Activated CD8-positive, alpha-beta memory T cell treated with anti-CD3 and anti-CD28 coated beads for 4 hours (primary cell): Measurements from ENCODE around the gene FAAP20.

Experiments
- DNase-seq, 2 donors: peaks; one replicate each; pipeline ENCODE4 v3.0.0-alpha.2; 2020; ENCODE audit warnings: low read depth in 2 of 2

FAAP20 gene

DNA sequence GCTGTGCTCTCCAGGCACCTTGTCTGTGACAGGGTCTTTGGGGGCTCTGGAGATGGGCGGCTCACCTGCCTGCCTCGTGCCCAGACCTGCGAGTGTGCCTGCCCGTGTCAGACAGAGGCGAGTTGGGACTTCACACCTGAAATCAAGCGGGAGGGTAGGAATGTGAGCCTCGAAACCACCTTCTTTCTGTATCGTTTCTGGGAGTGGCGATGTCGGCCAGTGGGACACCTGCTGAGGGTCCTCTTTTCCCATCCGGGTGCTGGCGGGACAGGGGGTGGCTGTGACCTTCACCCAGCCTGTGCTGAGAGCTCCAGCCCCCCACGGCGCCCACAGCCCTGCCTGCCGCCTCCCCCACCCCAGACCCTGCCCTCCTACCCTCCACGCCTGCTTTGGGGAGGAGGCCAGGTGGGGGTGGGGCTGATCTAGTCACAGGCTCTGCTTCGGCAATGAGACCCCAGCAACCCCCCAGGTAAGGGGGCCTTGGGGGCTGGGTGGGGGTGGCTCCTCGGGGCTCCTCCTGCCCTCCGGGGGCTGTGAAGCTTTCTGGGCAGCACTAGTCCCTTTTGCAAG is 15.6 kb upstream of the FAAP20 start:
- DNase-seq, result no peak

DNA sequence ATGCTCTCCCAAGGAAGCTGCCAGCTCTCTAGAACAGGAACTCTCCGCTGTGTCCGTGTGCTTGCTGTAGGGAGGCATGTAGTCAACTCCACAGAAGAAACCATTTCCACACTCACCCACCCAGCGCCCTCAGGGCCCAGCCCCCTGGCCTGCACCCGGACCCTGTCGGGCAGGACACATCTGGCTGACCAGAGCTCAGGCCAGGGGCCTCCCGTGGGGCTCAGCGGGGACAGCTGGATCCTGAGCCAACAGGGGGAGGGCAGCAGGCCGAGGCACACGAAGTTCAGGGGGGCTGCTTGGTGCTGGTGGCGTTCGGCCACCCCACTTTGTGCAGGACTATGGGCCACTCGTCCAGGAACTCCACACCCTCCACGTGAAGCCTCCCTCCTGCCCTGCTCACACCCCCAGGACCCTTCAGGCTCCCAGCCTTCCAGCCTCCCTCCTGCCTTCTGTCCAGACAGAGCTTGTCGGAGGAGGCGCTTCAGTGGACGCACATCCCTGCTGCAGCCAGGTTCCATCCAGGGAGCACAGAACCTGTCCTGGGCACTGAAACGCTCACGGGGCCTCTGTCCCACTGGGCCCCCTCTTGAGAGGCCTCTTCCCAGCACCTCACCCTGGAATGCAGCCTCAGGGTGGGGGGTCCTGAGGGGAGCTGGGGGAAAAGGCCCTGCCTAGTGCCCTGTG is 15.0 kb upstream of the FAAP20 start:
- no peak for DNase-seq

DNA sequence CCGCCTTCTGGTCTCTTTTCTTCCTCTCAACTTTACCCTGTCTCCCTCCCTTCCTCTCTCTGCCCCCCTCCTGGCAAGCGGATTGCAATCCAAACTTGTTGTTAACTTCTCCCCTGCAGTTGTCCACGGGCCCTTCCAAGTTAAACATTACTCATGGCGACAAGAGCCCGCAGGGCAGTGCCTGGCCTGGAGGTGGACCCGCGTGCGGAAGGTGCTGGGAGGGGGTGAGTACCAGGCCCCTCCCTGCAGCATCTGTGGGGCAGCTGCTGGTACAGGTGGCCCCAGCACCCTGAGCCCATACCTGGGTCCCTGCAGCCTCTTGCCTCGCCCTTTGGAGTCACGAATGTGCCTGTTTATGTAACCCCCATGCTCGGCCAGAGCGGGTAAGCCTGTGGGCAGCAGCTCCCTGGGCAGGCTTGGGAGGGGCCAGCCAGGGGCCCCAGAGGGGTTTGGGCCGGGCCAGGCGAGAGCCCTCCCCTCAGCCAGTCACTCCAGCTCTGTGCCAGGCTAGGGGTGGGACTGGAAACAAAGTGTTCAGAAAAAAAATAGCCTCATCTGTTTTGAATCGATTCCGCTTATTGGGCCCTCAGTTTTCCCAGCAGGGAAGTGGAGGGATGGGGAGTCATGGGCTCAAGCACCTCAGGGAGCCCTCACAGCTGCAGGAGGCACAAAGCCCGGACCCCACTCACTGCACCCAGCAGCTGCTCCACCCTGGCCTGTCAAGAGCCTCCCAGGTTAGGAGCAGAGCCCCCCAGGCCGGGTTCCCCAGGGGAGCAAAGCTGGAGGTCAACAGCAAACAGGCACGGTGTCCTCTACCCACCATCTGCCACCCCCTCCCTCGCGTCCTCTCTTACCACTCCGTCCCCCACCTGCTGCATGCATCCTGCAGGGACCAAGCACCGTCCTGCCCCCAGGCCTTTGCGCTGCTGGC is 14.0 kb upstream of the FAAP20 start:
- DNase-seq, result no peak

DNA sequence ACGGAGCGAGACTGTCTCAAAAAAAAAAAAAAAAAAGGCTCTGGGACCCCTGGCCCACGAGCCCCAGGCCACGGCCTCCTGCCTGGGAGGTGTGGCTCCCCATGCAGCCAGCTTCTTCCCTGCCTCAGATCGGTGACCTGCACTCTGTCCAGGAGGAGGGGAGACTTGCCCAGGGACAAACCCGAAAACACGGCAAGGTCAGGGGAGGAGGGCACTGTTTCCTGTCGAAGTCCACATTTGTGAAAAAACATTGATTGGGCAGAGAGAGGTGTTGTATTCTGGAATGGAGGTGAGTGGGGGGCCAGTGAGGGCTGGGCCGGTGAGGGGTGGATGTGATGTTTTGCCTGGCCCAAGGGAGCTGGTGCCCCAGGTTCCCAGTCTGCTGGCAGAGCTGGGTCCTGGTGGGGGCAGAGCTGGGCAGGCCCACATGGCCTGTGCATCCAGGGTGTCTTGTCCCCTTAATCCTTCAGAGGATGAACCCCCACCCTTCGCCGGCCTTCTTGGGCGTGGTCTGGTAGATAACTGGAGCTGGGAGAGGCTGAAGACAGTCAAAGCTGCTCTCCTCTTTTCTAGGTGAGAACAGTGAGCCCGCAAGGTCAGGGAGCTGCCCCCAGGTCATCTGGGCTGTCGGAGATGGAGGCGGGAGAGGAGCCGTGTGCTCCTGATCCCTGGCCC is 12.4 kb upstream of the FAAP20 start:
- no peak for DNase-seq

DNA sequence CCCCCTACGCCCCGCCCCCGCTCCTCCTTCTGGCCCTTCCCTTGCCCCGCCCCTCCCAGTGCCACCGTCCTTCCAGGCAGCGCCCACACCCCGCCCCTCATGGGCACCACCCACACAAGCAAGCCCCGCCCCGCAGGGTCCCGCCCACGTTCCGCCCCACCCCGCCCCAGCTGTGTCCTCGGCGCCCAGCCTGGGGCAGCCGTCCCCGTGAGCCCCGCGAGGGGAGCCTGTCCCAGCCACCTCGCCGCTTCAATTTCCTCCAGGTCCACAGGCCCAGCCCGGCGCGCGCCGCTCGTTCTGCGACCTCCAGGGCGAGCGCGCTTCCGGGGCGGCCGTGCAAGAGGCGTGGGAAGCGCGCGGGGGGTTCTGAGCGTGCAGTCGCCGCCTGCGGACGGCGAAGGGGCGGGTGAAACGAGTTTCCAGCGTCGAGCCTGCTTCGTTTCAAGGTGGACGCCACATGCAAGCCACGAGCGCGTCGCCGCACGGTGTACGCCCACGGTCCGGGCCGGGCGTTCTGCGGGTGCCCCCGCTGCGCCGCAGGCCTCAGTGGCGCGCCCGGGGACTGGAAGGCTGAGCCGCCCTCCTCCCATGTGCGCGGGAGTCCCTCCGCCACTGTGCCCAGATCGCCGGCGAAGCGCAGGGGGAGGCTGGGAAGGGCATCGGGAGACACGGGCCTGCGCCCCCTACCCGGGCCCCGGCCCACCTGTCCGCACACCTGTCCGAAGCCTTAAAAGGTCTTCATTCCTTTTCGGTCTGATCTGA is 10.8 kb upstream of the FAAP20 start:
- peak; percentile 86 to 92 for DNase-seq

DNA sequence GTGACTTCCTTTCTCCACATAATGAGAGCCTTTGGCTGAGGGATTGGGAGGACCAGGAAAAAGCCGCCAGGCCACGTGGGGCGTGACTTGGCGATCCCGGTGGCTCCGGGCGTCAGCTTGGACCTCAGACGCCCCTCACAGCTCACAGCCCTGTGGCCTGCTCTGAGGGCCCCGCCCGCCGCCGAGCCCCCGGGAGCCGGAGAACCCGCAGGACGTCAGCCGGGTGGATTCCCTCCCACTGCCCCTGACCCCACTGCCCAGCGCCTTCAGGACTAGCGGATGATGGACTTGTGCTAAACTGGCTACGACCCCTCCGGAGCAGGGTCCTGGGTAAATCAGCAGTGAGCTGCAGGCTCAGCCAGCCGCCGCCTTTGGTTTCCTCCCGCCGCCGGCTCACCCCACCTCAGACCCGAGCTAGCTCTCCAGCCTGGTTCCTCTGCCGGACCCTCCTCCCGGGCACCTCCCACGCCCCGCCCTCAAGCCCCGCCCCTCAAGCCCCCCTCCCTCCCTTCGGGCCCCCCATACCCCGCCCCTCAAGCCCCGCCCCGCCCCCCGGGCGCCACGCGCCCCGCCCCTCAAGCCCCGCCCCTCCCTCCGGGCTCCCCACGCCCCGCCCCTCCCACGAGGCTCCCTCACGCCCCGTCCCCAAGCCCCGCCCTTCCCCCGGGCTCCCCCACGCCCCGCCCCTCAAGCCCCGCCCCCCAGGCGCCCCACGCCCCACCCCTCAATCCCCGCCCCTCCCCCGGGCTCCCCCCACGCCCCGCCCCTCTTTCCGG is 10.0 kb upstream of the FAAP20 start:
- no peak for DNase-seq

DNA sequence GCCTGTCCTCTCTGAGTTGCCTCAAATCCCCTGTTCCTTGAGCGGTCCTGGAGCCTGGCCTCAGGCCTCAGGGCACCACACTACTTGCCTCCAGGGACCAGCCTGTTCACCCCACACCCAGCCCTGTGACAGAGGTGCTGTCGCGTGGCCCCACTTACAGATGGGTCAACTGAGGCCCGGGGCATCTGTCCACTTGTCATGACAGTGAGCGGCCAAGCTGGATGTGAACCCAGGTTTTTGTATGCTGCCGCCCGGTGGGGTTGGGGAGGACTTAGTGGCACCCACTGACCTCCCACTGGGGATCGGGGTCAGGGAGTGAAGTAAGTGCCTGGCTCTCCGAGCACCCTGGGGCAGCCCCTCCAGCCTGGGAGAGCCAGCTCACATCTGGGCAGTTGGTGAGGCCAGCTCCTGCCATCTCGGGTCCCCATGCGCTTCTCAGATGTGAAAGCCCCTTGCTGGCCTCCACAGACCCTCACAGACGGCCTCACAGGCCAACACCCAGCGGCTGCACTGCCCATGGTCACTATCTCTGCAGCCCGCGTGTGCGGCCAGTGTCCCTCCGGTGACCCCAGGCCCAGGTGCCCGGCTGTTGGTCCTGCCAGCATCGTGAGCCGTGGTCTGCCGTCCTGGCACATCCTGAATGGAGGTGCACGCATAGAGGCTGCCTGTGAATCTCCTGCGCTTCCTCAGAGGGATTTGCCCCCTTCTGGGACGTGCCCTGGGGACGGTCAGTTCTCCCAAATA is 9.3 kb upstream of the FAAP20 start:
- DNase-seq, result no peak

DNA sequence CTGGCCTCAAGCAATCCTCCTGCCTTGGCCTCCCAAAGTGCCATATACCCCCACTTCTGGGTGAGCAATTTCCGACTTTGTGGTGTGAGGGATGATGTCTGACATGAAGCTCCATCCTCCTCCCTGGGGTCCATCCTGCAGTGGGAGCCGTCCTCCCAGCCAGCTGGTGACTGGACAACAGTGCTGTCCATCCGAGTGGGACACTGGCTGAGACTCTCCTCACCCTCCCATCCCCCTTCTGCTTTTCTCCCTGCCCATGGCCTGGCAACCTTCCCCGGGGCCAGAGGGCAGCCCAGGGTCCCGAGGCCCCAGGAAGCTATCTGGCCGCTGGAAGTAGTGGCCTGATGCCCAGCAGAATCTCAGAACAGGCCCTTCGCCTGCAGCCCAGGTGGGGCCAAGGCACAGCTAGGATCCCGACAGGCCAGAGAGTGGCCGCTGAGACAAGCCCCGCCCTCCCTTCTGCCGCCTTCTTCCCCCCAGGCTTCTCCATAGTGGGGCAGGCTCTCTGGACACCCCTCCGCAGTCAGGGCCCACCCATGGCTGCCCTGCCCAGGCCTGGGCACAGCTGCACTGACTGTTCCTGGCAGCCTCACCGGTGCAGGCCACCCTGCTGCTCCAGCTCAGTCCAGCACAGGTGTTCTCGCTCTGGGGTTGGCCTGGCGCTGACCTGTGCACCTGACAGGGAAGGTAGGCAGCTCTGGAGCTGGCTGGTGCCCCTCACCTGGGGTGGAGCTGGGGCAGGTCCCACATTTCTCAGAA is 8.4 kb upstream of the FAAP20 start:
- no peak for DNase-seq

DNA sequence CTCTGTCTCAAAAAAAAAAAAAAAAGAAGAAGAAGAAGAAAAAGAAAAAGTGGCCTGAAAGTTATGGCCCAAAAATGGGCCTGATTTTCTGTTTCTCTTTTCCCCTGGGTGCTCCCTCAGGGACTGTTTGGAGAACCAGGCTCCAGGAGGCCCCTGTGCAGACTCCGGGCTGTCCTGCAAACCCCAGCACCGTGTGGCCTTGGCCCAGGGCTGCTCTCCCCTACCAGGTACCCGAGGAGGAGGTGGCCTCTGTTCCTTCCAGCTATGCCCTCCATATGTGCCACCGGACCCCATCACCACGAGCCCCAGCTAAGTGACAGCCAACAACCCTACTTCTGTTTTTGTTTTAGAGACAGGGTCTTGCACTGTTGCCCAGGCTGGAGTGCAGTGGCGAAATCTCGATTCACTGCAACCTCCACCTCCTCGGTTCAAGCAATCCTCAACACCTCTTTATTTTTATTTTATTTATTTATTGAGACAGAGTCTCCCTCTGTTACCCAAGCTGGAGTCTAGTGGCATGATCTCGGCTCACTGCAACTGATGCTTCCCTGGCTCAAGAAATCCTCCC is 7.5 kb upstream of the FAAP20 start:
- DNase-seq, result no peak

DNA sequence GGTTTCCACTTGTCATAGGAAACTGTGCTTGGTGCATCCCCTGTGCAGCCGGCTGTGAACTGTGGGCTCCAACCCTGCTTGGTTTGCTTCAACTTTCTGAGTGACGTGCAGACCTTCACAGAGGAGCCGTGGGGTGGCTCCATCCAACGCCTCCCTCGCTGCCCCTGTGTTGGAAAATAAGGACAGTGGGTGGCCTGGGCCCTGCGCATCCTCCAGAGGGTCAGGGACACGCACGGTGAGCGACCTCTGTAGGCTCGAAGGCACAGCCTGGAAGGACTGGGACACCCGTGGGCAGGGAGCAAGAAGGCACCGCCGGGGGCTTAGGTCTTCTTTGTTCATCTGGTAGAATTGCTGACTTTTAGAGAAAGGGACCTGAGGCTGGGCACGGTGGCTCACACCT is 6.5 kb upstream of the FAAP20 start:
- no peak for DNase-seq

DNA sequence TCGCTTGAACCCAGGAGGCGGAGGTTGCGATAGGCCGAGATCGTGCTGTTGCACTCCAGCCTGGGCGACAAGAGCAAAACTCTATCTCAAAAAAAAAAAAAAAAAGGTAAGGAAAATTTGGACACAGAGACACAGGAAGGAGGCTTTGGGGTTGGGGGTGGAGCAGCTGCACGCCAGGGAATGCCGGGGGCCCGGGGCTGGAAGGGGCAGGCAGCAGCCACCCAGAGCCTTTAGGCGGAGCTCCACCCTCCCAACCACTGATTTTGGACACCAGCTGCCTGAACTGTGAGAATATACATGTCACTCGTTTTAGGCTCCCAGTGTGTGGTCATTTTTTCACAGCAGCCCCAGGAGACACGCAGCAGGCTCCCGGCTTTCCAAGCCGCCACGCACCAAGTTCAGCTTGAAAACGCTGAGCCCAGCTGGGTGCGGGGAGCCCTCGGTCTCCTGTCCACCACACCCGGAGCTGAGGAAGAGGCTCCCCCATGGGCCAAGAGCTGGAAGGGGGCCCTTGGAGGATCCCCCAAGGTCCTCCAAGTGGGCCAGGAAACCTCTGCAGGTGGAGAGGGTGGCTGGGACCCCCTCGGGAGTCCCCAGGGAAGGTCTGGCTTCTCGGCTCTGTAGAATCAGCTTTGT is 5.9 kb upstream of the FAAP20 start:
- DNase-seq, result no peak

DNA sequence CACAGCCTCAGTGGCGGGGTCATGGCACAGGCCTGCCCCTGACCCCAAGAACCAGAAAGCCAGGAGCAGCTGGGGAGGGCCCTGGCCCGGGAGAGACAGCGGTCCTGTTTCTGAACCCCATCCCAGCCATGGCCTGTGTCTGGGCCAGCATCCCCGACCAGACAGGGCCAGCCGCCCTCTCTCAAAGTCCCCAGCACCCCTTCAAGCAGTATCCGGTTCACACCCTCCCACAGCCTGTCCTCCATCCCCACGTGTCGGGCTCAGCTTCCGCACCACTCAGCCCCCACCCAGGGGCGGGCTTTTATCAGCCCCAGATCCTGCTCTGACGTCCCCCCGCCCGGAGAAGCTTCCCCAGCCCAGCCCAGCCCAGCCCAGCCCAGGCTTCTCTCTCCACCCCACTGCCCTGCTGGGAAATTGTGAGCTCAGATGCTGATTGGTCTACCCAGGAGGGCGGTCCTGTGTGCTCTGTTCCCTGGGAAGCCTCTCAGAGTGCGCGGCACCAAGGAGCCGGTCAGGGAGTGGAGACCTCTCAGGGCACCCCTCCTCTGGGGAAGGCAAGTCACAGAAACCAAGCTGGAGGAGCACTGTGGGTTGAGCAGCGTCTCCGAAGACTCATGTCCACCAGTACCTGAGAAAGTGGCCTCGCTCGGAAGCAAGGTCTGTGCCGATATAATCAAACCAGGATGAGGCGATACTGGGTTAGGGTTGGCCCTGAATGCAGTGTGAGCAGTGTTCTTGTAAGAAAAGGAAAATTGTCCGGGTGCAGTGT is 4.7 kb upstream of the FAAP20 start:
- peak; percentile 59 to 68 for DNase-seq

DNA sequence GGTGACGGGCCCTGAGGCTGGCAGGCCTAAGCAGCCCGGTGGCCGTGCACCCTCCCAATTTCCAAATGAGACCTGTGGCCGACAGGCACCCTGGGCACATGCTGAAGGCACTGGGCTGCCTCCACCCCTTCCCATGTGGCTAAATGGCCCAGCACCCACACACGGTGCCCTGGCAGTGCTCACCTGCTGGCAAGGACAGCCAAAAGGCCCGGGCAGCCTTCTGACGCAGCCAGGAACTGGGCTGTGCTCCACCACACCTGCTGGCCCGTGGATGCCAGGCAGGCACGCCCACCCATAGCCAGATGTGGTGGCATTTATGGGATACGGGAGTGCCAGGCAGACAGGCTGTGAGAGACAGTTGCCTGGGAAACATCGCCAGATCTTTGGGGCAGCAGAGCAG is 4.0 kb upstream of the FAAP20 start:
- no peak for DNase-seq

DNA sequence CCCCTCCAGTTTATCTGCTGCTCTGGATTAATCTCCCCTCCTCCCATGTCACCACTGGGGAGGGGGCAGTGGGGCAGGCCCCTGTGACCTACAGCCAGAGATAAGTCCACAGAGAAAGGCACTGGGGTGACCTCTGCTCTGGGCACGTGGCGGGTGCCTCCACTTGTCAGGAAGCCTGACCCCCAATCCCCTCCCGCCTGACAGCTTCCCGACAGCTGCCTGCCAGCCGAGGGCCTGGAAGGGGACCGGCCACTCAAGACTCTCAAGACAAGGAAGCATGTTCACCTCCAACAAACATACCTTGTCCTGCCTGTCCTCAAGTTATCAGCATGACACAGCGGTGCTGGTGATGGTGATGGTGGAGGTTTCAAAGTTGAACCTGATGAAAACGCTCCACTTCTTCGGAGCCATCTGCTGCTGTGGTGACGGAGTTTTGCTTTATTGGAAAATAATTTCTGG is 3.2 kb upstream of the FAAP20 start:
- DNase-seq, result no peak

DNA sequence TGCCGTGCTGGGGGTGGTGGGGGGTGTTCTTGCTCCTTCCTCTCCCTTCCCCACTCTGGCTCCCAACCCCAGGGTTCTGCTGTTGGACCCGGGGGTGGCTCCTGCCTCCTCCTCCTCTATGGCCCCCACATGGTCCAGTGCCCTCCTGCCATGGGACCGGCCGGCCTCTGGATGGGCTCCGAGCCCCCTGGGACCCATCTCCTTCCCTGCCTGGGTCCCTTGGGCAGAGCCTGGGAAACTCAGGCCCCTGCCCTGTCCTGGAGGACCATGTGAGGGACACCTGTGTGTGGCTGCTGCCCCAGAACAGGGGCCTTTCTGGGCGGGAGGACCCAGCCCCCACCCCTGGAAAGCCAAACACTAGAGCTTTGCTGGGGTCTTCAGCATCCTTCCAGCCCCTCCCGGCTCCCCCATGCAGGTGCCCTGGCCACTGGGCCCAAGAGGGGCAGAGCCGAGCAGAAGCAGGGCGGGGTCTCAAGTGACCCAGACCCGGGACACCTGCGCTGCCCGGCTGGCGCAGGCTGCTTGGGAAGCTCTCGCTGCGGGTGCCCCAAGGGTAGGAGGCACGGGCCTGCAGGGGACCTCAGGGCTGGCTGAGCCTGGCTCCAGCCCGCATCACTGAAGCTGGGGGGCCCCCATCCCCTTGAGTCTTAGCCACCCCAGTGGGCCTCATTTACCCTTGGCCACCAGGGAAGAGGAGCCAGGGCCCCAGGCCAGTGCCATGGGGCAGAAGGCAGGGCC is 2.5 kb upstream of the FAAP20 start:
- DNase-seq, result no peak

DNA sequence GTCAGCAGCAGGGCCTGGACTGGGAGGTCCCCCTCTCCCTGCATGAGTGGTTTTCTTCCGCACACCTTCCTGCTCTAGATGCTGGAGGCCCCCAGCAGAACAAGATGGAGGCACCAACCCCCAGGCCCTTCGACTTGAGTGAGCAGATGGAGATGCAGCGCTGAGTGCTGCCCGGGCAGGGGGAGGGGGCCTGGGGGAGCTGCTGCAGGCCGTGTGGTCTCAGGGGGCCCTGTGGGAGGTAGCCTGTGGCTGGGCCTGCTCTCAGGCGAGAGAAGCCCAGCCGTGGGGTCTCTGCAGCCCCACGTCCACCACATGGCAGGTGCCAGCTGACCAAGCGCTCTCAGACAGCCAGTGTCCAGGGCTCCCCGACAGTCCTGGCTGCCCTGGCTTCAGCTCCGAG is 1.2 kb upstream of the FAAP20 start:
- DNase-seq, result no peak
